GM23338 (cell line): ENCODE data around the gene PALLD. TPM values are rescaled to one million over a fixed set of nuclear protein-coding genes. Genes with fewer than 3 reads are reported as not detected.

Experiments
- ATAC-seq: fragments of 200-7000 bp; cut with Tn5 transposase; 3 replicates; pipeline ENCODE4 v1.9.1; 2020
- DNase-seq: peaks from one replicate; pipeline ENCODE4 v3.0.0-alpha.2; 2015; ENCODE audit warnings: low spot score
- H2AFZ ChIP-seq: fragments of 200-600 bp; sonication (generic); 2 replicates; pipeline ENCODE4 v1.8.0; 2016; ENCODE audit warnings: antibody characterized with exemption, mild to moderate bottlenecking, moderate library complexity
- H3F3A ChIP-seq: fragments of 200-600 bp; sonication (generic); replicated peaks from 2 replicates; pipeline ENCODE4 v1.8.0; 2017; ENCODE audit warnings: antibody characterized with exemption, mixed run types, low read depth
- H3K27ac ChIP-seq: fragments of 200-600 bp; sonication (generic); 2 replicates; pipeline ENCODE4 v1.6.1; 2016; ENCODE audit warnings: low read depth
- H3K27me3 ChIP-seq: fragments of 200-600 bp; sonication (generic); 2 replicates; pipeline ENCODE4 v1.8.0; 2016; ENCODE audit warnings: mild to moderate bottlenecking, mixed run types, moderate library complexity; ENCODE audit not compliant: insufficient read depth
- H3K36me3 ChIP-seq: fragments of 200-600 bp; sonication (generic); 2 replicates; pipeline ENCODE4 v1.8.0; 2016; ENCODE audit warnings: mild to moderate bottlenecking; ENCODE audit not compliant: insufficient read depth
- H3K4me1 ChIP-seq: fragments of 200-600 bp; sonication (generic); 2 replicates; pipeline ENCODE4 v1.8.0; 2016; ENCODE audit warnings: mild to moderate bottlenecking, moderate library complexity; ENCODE audit not compliant: insufficient read depth
- H3K4me2 ChIP-seq: fragments of 200-600 bp; sonication (generic); 2 replicates; pipeline ENCODE4 v1.7.1; 2017; ENCODE audit warnings: mixed run types
- H3K4me3 ChIP-seq: fragments of 200-600 bp; sonication (generic); 2 replicates; pipeline ENCODE4 v1.6.1; 2016; ENCODE audit warnings: mixed run types
- H3K79me2 ChIP-seq: fragments of 200-600 bp; sonication (generic); replicated peaks from 2 replicates; pipeline ENCODE4 v1.8.0; 2017; ENCODE audit warnings: mild to moderate bottlenecking; ENCODE audit not compliant: insufficient read depth
- H3K9me2 ChIP-seq: fragments of 200-600 bp; sonication (generic); 2 replicates; pipeline ENCODE4 v1.8.0; 2017; ENCODE audit not compliant: insufficient read depth
- H4K20me1 ChIP-seq: fragments of 200-600 bp; sonication (generic); replicated peaks from 2 replicates; pipeline ENCODE4 v1.8.0; 2017; ENCODE audit warnings: mild to moderate bottlenecking; ENCODE audit not compliant: insufficient read depth
- H3K27ac Mint-ChIP-seq: 2 replicates; pipeline ENCODE4 v1.8.0; 2020; ENCODE audit warnings: inconsistent platforms, mild to moderate bottlenecking, moderate library complexity, mixed read lengths
- H3K27me3 Mint-ChIP-seq: 3 replicates; pipeline ENCODE4 v1.8.0; 2022; ENCODE audit warnings: low read depth, mild to moderate bottlenecking, moderate library complexity, mixed read lengths, inconsistent platforms; ENCODE audit not compliant: insufficient read depth, poor library complexity
- H3K36me3 Mint-ChIP-seq: 3 replicates; pipeline ENCODE4 v1.8.0; 2021; ENCODE audit warnings: low read depth, mild to moderate bottlenecking, inconsistent platforms, moderate library complexity, mixed read lengths
- H3K4me1 Mint-ChIP-seq: 3 replicates; pipeline ENCODE4 v1.8.0; 2020; ENCODE audit warnings: mild to moderate bottlenecking, inconsistent platforms, mixed read lengths
- H3K4me3 Mint-ChIP-seq: 3 replicates; pipeline ENCODE4 v1.8.0; 2021; ENCODE audit warnings: moderate library complexity, mild to moderate bottlenecking, inconsistent platforms, mixed read lengths
- H3K9me3 Mint-ChIP-seq: 3 replicates; pipeline ENCODE4 v1.8.0; 2020; ENCODE audit warnings: moderate library complexity, mild to moderate bottlenecking, inconsistent platforms, mixed read lengths
- CREB1 ChIP-seq: fragments of 250-450 bp; sonication (Bioruptor Pico); IDR thresholded peaks from 2 replicates; pipeline ENCODE4 v1.5.0; 2020; ENCODE audit warnings: low read depth, mild to moderate bottlenecking, moderate library complexity
- ETS1 ChIP-seq: IDR thresholded peaks from 2 replicates; pipeline ENCODE4 v1.6.1; 2016; ENCODE audit warnings: antibody characterized with exemption
- EZH2 ChIP-seq: fragments of 200-600 bp; sonication (generic); IDR thresholded peaks from one replicate; pipeline ENCODE4 v1.8.0; 2017; ENCODE audit warnings: antibody characterized with exemption, mild to moderate bottlenecking, low read depth; ENCODE audit not compliant: unreplicated experiment
- EZH2phosphoT487 ChIP-seq: fragments of 200-600 bp; sonication (generic); IDR thresholded peaks from one replicate; pipeline ENCODE4 v1.8.1; 2018; ENCODE audit warnings: antibody characterized with exemption; ENCODE audit not compliant: unreplicated experiment
- JUNB ChIP-seq: IDR thresholded peaks from one replicate; pipeline ENCODE4 v1.6.1; 2016; ENCODE audit warnings: antibody characterized with exemption; ENCODE audit not compliant: unreplicated experiment
- NANOG ChIP-seq: IDR thresholded peaks from 2 replicates; pipeline ENCODE4 v1.6.1; 2016; ENCODE audit warnings: antibody characterized with exemption, borderline replicate concordance
- POLR2AphosphoS5 ChIP-seq: IDR thresholded peaks from 2 replicates; pipeline ENCODE4 v1.6.1; 2016; ENCODE audit warnings: antibody characterized with exemption, low read depth
- REST ChIP-seq: IDR thresholded peaks from one replicate; pipeline ENCODE4 v1.6.1; 2018; ENCODE audit warnings: antibody characterized with exemption; ENCODE audit not compliant: unreplicated experiment
- STAT1 ChIP-seq: IDR thresholded peaks from one replicate; pipeline ENCODE4 v1.6.1; 2016; ENCODE audit warnings: antibody characterized with exemption; ENCODE audit not compliant: unreplicated experiment
- ZNF114 ChIP-seq: fragments of 250-450 bp; sonication (Bioruptor Pico); IDR thresholded peaks from 2 replicates; pipeline ENCODE4 v1.5.0; 2020; ENCODE audit warnings: mild to moderate bottlenecking, moderate library complexity
- ZNF331 ChIP-seq: fragments of 250-450 bp; sonication (Bioruptor Pico); IDR thresholded peaks from 2 replicates; pipeline ENCODE4 v1.5.0; 2020; ENCODE audit warnings: low read depth, mild to moderate bottlenecking, moderate library complexity
- polyA plus RNA-seq: library from polyadenylated mRNA; unstranded; fragments of >200 nt; fragmentation: Nextera tagmentation; extraction: Ambion mirVana; gene quantifications from 2 replicates; pipeline ENCODE4 v1.2.1, GENCODE V29; 2016
- total RNA-seq: library from RNA; depleted of rRNA; stranded (reverse); fragments of >200 nt; shearing (Covaris generic); gene quantifications from 2 replicates; pipeline ENCODE4 v1.2.3, GENCODE V29; 2014
- TF ChIP-seq, protein P1 (sequence below), 2 experiments: fragments of 200-600 bp in 1 of 2; sonication (generic) in 1 of 2; conservative IDR thresholded peaks; 2 replicates each; pipeline versions ENCODE4 v1.5.1 to v1.6.1; 2016 to 2017; ENCODE audit warnings: antibody characterized with exemption in 2 of 2, low read depth in 2 of 2, mild to moderate bottlenecking in 2 of 2, moderate library complexity in 1 of 2
- TF ChIP-seq, protein P2 (sequence below): fragments of 250-450 bp; sonication (Bioruptor Pico); IDR thresholded peaks from 2 replicates; pipeline ENCODE4 v1.5.0; 2020; ENCODE audit warnings: mild to moderate bottlenecking, moderate library complexity

Gene PALLD
- total and polyA plus RNA-seq, 2 experiments from 2014 or later: 13.1 to 30.2 TPM

GRCh38 chr4:168562041-168562571, 65.3 kb downstream of the PALLD start:
- no peak for ATAC-seq
- no peak overlapping the region for H2AFZ ChIP-seq
- peaks cover 21% of the 10 kb centered on the region for H3K4me1 Mint-ChIP-seq

More at GRCh38 chr4:168562041-168562571, 65.3 kb downstream of the PALLD start:
- Mint-ChIP-seq H3K9me3 (no peaks in the 10 kb centered on the region), H3K27ac (no peak overlapping the region), H3K4me3 (no peak overlapping the region), H3K36me3 (peaks cover 3% of the 10 kb centered on the region; the same call in 1 of the 3 replicates), H3K27me3 (peaks cover 5% of the 10 kb centered on the region)
- no peaks in the 10 kb centered on the region for H3F3A ChIP-seq
- H3K27me3 ChIP-seq: no peaks in the 10 kb centered on the region
- H3K4me2 ChIP-seq: no peak overlapping the region
- no peaks in the 10 kb centered on the region for H3K36me3 ChIP-seq
- H3K4me3 ChIP-seq: no peak overlapping the region
- no peaks in the 10 kb centered on the region for H4K20me1 ChIP-seq
- TF ChIP-seq, protein P1, sequence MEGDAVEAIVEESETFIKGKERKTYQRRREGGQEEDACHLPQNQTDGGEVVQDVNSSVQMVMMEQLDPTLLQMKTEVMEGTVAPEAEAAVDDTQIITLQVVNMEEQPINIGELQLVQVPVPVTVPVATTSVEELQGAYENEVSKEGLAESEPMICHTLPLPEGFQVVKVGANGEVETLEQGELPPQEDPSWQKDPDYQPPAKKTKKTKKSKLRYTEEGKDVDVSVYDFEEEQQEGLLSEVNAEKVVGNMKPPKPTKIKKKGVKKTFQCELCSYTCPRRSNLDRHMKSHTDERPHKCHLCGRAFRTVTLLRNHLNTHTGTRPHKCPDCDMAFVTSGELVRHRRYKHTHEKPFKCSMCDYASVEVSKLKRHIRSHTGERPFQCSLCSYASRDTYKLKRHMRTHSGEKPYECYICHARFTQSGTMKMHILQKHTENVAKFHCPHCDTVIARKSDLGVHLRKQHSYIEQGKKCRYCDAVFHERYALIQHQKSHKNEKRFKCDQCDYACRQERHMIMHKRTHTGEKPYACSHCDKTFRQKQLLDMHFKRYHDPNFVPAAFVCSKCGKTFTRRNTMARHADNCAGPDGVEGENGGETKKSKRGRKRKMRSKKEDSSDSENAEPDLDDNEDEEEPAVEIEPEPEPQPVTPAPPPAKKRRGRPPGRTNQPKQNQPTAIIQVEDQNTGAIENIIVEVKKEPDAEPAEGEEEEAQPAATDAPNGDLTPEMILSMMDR (conservative IDR thresholded peaks at IDR 0.05; ENCODE audit: low read depth in 2 of 2): no peak
- no peak for TF ChIP-seq EZH2
- no peak for TF ChIP-seq JUNB
- TF ChIP-seq ZNF331: no peak
- TF ChIP-seq STAT1: no peak
- no peak for TF ChIP-seq ETS1
- no peak for TF ChIP-seq ZNF114
- TF ChIP-seq EZH2phosphoT487: no peak
- TF ChIP-seq REST: no peak
- TF ChIP-seq NANOG: no peak
- TF ChIP-seq, protein P2, sequence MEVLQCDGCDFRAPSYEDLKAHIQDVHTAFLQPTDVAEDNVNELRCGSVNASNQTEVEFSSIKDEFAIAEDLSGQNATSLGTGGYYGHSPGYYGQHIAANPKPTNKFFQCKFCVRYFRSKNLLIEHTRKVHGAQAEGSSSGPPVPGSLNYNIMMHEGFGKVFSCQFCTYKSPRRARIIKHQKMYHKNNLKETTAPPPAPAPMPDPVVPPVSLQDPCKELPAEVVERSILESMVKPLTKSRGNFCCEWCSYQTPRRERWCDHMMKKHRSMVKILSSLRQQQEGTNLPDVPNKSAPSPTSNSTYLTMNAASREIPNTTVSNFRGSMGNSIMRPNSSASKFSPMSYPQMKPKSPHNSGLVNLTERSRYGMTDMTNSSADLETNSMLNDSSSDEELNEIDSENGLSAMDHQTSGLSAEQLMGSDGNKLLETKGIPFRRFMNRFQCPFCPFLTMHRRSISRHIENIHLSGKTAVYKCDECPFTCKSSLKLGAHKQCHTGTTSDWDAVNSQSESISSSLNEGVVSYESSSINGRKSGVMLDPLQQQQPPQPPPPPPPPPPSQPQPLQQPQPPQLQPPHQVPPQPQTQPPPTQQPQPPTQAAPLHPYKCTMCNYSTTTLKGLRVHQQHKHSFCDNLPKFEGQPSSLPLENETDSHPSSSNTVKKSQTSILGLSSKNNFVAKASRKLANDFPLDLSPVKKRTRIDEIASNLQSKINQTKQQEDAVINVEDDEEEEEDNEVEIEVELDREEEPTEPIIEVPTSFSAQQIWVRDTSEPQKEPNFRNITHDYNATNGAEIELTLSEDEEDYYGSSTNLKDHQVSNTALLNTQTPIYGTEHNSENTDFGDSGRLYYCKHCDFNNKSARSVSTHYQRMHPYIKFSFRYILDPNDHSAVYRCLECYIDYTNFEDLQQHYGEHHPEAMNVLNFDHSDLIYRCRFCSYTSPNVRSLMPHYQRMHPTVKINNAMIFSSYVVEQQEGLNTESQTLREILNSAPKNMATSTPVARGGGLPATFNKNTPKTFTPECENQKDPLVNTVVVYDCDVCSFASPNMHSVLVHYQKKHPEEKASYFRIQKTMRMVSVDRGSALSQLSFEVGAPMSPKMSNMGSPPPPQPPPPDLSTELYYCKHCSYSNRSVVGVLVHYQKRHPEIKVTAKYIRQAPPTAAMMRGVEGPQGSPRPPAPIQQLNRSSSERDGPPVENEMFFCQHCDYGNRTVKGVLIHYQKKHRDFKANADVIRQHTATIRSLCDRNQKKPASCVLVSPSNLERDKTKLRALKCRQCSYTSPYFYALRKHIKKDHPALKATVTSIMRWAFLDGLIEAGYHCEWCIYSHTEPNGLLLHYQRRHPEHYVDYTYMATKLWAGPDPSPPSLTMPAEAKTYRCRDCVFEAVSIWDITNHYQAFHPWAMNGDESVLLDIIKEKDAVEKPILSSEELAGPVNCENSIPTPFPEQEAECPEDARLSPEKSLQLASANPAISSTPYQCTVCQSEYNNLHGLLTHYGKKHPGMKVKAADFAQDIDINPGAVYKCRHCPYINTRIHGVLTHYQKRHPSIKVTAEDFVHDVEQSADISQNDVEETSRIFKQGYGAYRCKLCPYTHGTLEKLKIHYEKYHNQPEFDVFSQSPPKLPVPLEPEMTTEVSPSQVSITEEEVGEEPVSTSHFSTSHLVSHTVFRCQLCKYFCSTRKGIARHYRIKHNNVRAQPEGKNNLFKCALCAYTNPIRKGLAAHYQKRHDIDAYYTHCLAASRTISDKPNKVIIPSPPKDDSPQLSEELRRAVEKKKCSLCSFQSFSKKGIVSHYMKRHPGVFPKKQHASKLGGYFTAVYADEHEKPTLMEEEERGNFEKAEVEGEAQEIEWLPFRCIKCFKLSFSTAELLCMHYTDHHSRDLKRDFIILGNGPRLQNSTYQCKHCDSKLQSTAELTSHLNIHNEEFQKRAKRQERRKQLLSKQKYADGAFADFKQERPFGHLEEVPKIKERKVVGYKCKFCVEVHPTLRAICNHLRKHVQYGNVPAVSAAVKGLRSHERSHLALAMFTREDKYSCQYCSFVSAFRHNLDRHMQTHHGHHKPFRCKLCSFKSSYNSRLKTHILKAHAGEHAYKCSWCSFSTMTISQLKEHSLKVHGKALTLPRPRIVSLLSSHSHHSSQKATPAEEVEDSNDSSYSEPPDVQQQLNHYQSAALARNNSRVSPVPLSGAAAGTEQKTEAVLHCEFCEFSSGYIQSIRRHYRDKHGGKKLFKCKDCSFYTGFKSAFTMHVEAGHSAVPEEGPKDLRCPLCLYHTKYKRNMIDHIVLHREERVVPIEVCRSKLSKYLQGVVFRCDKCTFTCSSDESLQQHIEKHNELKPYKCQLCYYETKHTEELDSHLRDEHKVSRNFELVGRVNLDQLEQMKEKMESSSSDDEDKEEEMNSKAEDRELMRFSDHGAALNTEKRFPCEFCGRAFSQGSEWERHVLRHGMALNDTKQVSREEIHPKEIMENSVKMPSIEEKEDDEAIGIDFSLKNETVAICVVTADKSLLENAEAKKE (CRISPR knock-in tag): no peak
- no peak for TF ChIP-seq CREB1
- no peak for TF ChIP-seq POLR2AphosphoS5
- DNase-seq: no peak
- H3K79me2 ChIP-seq: no peaks in the 10 kb centered on the region
- peaks cover 7% of the 10 kb centered on the region for H3K4me1 ChIP-seq
- no peaks in the 10 kb centered on the region for H3K9me2 ChIP-seq
- H3K27ac ChIP-seq: no peak overlapping the region
